Measurements from ENCODE around the gene PKD2L1. TPM values are rescaled to one million over a fixed set of nuclear protein-coding genes. Genes with fewer than 3 reads are reported as not detected.
"Not testable (repeated sequence)": the region's sequence is repeated elsewhere in the genome, so short reads cannot be mapped to it uniquely, and the experiment has no call there.

The PKD2L1 gene
- total and polyA plus RNA-seq, 4 donors: 0.33 to 0.81 (median 0.50) TPM

DNA sequence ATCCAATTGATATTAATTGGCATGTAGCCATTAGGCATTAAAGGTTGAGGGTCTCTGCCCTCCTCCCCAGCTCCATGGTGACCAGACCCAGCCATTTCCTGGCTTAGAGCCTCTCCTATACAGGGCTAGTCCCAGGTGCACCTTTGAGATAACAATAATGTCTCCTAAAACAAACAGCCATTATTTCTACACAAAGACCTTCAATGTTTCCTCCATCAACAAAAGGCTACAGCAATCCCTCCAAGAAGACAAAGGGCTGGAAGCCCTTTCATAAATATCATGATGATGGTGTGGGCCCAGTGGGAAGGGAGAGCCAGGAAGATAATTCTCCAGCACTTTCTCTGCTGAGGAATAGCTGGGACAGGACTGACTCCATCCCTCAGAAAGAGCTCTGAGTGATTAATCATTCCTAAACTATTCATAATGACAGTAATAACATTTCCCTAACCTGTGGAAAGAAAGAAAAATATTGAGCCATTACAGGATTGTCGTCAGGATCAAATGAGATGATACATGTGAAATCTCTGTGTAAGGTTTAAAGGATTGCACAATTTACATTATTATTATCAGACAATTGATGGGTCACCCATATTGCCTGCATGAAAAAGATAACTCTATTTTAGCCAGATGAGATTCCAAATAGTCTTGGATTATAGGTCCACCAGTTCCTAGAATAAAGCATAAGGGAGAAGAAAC, 10.2 kb downstream of the PKD2L1 start:
- H3K27me3 ChIP-seq (ENCODE audit: control insufficient read depth, insufficient read depth, low read length): peaks cover 2% of the 10 kb centered on the region
- no peaks in the 10 kb centered on the region for H3K36me3 ChIP-seq (ENCODE audit: control insufficient read depth, insufficient read depth, low read length)
- WGBS (ENCODE audit: insufficient coverage): no CpG with 5 or more reads among the region's 1 CpG
- H3K4me3 ChIP-seq (ENCODE audit: low read depth, low read length): no peak overlapping the region
- no peaks in the 10 kb centered on the region for H3K9me3 ChIP-seq (ENCODE audit: control insufficient read depth, insufficient read depth, low read length)
- H3K27ac ChIP-seq (ENCODE audit: low read depth, low read length): no peak overlapping the region
- no peaks in the 10 kb centered on the region for H3K4me1 ChIP-seq (ENCODE audit: control insufficient read depth, insufficient read depth, low read length)
- no peak for DNase-seq (ENCODE audit: low read depth in 4 of 6, low spot score in 6 of 6)

DNA sequence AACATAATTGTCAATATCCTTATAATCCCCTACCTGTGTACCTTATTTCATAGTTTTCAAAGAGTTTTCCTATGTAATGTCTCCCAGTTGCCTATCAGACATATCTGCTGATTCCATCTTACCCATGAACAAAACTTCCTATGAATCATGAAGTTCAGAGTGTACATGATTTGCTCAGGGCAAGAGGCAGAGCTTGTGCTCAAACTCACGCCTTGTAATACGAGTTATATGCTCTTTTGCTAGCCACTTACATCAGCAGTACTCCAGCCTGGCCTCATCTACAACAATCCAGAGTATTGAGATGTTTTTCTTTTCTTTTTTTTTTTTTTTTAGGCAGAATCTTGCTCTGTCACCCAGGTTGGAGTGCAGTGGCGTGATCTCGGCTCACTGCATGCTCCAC, 11.8 kb downstream of the PKD2L1 start:
- H3K27ac ChIP-seq (ENCODE audit: low read depth, low read length): no peak overlapping the region
- H3K36me3 ChIP-seq (ENCODE audit: control insufficient read depth, insufficient read depth, low read length): no peaks in the 10 kb centered on the region
- DNase-seq (ENCODE audit: low read depth in 4 of 6, low spot score in 6 of 6): no peak
- H3K4me3 ChIP-seq (ENCODE audit: low read depth, low read length): no peak overlapping the region
- WGBS (ENCODE audit: insufficient coverage): no CpG with 5 or more reads among the region's 4 CpGs
- no peaks in the 10 kb centered on the region for H3K4me1 ChIP-seq (ENCODE audit: control insufficient read depth, insufficient read depth, low read length)
- H3K27me3 ChIP-seq (ENCODE audit: control insufficient read depth, insufficient read depth, low read length): peaks cover 7% of the 10 kb centered on the region
- no peaks in the 10 kb centered on the region for H3K9me3 ChIP-seq (ENCODE audit: control insufficient read depth, insufficient read depth, low read length)

DNA sequence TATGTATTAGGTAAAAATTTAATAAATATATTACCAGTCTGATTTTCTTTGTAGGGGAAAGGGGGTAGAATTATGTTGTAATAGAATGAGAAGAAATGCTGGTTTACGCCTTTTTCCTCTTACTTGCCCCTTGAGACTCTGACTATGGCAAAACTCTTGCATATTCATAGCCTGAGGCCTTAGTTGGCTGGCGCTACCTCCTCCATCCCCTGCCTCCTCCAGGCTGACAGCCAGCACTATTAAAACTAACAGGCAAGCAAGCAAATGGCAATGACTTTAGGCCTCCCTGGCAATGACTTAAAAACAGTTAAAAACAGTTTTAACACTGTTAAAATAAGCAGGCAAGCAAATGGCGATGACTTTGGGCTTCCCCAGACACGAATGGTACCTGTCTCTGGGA, 14.4 kb downstream of the PKD2L1 start:
- Histone ChIP-seq H3K4me1 (ENCODE audit: control insufficient read depth, insufficient read depth, low read length) (no peaks in the 10 kb centered on the region), H3K27me3 (ENCODE audit: control insufficient read depth, insufficient read depth, low read length) (peaks cover 7% of the 10 kb centered on the region), H3K9me3 (ENCODE audit: control insufficient read depth, insufficient read depth, low read length) (no peaks in the 10 kb centered on the region), H3K36me3 (ENCODE audit: control insufficient read depth, insufficient read depth, low read length) (no peaks in the 10 kb centered on the region), H3K27ac (ENCODE audit: low read depth, low read length) (no peak overlapping the region), H3K4me3 (ENCODE audit: low read depth, low read length) (no peak overlapping the region)
- WGBS (ENCODE audit: insufficient coverage): 55% methylated on average over 4 of the region's 4 CpGs
- peak in 2 of 6 donors; percentile 69 to 77 for DNase-seq (ENCODE audit: low read depth in 4 of 6, low spot score in 6 of 6)

DNA sequence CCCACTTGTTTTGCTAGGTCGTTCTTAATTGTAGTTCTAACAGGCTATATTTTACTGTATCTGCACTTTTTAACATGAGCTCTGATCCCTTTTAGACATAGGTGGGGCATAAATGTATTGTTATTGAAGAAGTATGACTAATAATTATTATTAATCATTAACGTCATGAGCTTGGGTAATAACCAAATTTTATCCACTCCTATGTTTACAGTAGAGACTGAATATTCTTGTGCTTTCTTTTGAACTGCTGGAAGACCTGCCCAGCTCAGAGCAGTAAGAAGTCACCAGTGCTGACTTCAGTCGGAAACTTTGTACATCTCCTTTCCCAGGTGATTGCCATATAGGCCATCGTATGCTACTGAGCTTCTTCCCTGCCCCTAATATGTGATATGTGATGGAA, 18.7 kb downstream of the PKD2L1 start:
- no peak for DNase-seq (ENCODE audit: low read depth in 4 of 6, low spot score in 6 of 6)
- Histone ChIP-seq H3K4me1 (ENCODE audit: control insufficient read depth, insufficient read depth, low read length) (no peaks in the 10 kb centered on the region), H3K27ac (ENCODE audit: low read depth, low read length) (no peak overlapping the region), H3K36me3 (ENCODE audit: control insufficient read depth, insufficient read depth, low read length) (no peaks in the 10 kb centered on the region), H3K27me3 (ENCODE audit: control insufficient read depth, insufficient read depth, low read length) (peaks cover 7% of the 10 kb centered on the region), H3K9me3 (ENCODE audit: control insufficient read depth, insufficient read depth, low read length) (no peaks in the 10 kb centered on the region), H3K4me3 (ENCODE audit: low read depth, low read length) (no peak overlapping the region)
- WGBS (ENCODE audit: insufficient coverage): no CpG with 5 or more reads among the region's 4 CpGs

GRCh38 chr10:100307684-100308083, 22.3 kb downstream of the PKD2L1 start:
- Histone ChIP-seq H3K4me1 (ENCODE audit: control insufficient read depth, insufficient read depth, low read length) (no peaks in the 10 kb centered on the region), H3K36me3 (ENCODE audit: control insufficient read depth, insufficient read depth, low read length) (no peaks in the 10 kb centered on the region), H3K9me3 (ENCODE audit: control insufficient read depth, insufficient read depth, low read length) (no peaks in the 10 kb centered on the region), H3K27ac (ENCODE audit: low read depth, low read length) (no peak overlapping the region), H3K27me3 (ENCODE audit: control insufficient read depth, insufficient read depth, low read length) (peaks cover 8% of the 10 kb centered on the region), H3K4me3 (ENCODE audit: low read depth, low read length) (no peak overlapping the region)
- 91% methylated on average over 1 of the region's 3 CpGs for WGBS (ENCODE audit: insufficient coverage)
- no peak for DNase-seq (ENCODE audit: low read depth in 4 of 6, low spot score in 6 of 6)

GRCh38 chr10:100306861-100307260, 23.2 kb downstream of the PKD2L1 start:
- 95% methylated on average over 3 of the region's 5 CpGs for WGBS (ENCODE audit: insufficient coverage)
- peaks cover 8% of the 10 kb centered on the region for H3K27me3 ChIP-seq (ENCODE audit: control insufficient read depth, insufficient read depth, low read length)

GRCh38 chr10:100304414-100304813, 25.6 kb downstream of the PKD2L1 start:
- Histone ChIP-seq H3K4me3 (ENCODE audit: low read depth, low read length) (no peak overlapping the region), H3K27ac (ENCODE audit: low read depth, low read length) (no peak overlapping the region), H3K4me1 (ENCODE audit: control insufficient read depth, insufficient read depth, low read length) (no peaks in the 10 kb centered on the region), H3K27me3 (ENCODE audit: control insufficient read depth, insufficient read depth, low read length) (peaks cover 11% of the 10 kb centered on the region), H3K9me3 (ENCODE audit: control insufficient read depth, insufficient read depth, low read length) (no peaks in the 10 kb centered on the region), H3K36me3 (ENCODE audit: control insufficient read depth, insufficient read depth, low read length) (no peaks in the 10 kb centered on the region)
- WGBS (ENCODE audit: insufficient coverage): 80% methylated on average over 2 of the region's 3 CpGs
- DNase-seq (ENCODE audit: low read depth in 4 of 6, low spot score in 6 of 6): no peak

More at GRCh38 chr10:100306861-100307260, 23.2 kb downstream of the PKD2L1 start:
- H3K27ac ChIP-seq (ENCODE audit: low read depth, low read length): no peak overlapping the region
- no peaks in the 10 kb centered on the region for H3K9me3 ChIP-seq (ENCODE audit: control insufficient read depth, insufficient read depth, low read length)
- H3K36me3 ChIP-seq (ENCODE audit: control insufficient read depth, insufficient read depth, low read length): no peaks in the 10 kb centered on the region
- no peak for DNase-seq (ENCODE audit: low read depth in 4 of 6, low spot score in 6 of 6)
- H3K4me1 ChIP-seq (ENCODE audit: control insufficient read depth, insufficient read depth, low read length): no peaks in the 10 kb centered on the region
- H3K4me3 ChIP-seq (ENCODE audit: low read depth, low read length): no peak overlapping the region

DNA sequence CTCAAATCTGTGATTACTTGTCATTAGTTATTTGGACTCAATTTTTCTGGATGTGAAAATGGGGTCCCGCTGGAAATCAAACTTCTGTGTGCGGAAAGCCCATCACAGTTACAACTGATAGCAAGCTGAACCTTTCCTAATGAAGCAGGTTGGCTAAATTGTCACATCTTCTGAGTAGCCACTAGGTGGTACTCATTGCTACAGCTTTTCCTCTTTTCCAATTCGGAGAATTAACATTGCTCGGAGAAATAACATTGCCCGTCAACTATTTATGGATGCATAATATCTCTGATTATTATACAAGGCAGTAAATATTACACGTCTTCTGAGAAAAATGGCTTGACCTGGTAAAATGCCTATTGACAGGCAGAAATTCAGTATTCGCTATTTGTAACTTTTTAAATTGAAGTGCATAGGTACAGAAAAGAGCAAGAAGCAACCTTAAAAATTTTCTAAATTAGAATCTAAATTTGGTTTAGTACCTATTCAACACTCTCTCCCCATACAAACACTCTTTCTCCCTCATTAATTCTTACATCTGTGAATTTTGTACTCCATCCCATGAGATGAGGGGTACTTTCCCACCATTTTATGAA, 26.2 kb downstream of the PKD2L1 start:
- no peak overlapping the region for H3K4me3 ChIP-seq (ENCODE audit: low read depth, low read length)
- peak in 3 of 6 donors; percentile 4 to 82 (median 51) for DNase-seq (ENCODE audit: low read depth in 4 of 6, low spot score in 6 of 6)
- H3K36me3 ChIP-seq (ENCODE audit: control insufficient read depth, insufficient read depth, low read length): no peaks in the 10 kb centered on the region
- no peak overlapping the region for H3K27ac ChIP-seq (ENCODE audit: low read depth, low read length)
- WGBS (ENCODE audit: insufficient coverage): 46% methylated on average over 2 of the region's 7 CpGs
- H3K27me3 ChIP-seq (ENCODE audit: control insufficient read depth, insufficient read depth, low read length): peaks cover 11% of the 10 kb centered on the region
- no peaks in the 10 kb centered on the region for H3K4me1 ChIP-seq (ENCODE audit: control insufficient read depth, insufficient read depth, low read length)
- H3K9me3 ChIP-seq (ENCODE audit: control insufficient read depth, insufficient read depth, low read length): no peaks in the 10 kb centered on the region

DNA sequence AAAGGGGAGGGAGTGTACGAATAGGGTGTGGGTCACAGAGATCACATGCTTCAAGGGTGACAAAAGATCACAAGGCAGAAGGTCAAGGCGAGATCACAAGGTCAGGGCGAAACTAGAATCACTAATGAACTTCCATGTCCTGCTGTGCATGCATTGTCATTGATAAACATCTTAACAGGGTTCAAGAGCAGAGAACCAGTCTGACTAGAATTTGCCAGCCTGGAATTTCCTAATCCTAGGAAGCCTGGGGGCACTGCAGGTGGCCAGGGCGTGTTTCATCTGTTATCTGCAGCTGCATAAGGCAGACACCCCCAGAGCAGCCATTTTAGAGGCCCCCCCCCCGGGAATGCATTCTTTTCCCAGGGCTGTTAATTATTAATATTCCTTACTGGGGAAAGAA, 28.9 kb downstream of the PKD2L1 start:
- not testable (repeated sequence) for H3K4me3 ChIP-seq (ENCODE audit: low read depth, low read length); H3K36me3 ChIP-seq (ENCODE audit: control insufficient read depth, insufficient read depth, low read length); H3K27ac ChIP-seq (ENCODE audit: low read depth, low read length); H3K4me1 ChIP-seq (ENCODE audit: control insufficient read depth, insufficient read depth, low read length); H3K9me3 ChIP-seq (ENCODE audit: control insufficient read depth, insufficient read depth, low read length); DNase-seq (ENCODE audit: low read depth in 4 of 6, low spot score in 6 of 6)
- 35% methylated on average over 2 of the region's 5 CpGs for WGBS (ENCODE audit: insufficient coverage)
- peaks cover 20% of the 10 kb centered on the region for H3K27me3 ChIP-seq (ENCODE audit: control insufficient read depth, insufficient read depth, low read length)

- Histone ChIP-seq H3K9me3 (ENCODE audit: control insufficient read depth, insufficient read depth, low read length) (no peaks in the 10 kb centered on the region), H3K36me3 (ENCODE audit: control insufficient read depth, insufficient read depth, low read length) (no peaks in the 10 kb centered on the region), H3K4me3 (ENCODE audit: low read depth, low read length) (no peak overlapping the region), H3K27me3 (ENCODE audit: control insufficient read depth, insufficient read depth, low read length) (peaks cover 14% of the 10 kb centered on the region), H3K27ac (ENCODE audit: low read depth, low read length) (no peak overlapping the region), H3K4me1 (ENCODE audit: control insufficient read depth, insufficient read depth, low read length) (peaks cover 3% of the 10 kb centered on the region)
- 96% methylated on average over 7 of the region's 9 CpGs for WGBS (ENCODE audit: insufficient coverage)
- DNase-seq (ENCODE audit: low read depth in 4 of 6, low spot score in 6 of 6): no peak
These were observed 32.8 kb downstream of the PKD2L1 start for GRCh38 chr10:100297242-100297641.

Data from spinal cord (tissue), 10 donors.